BE2C (cell line): Measurements from ENCODE around the gene CHTOP.

Experiments used
- DNase-seq: peaks from one replicate; pipeline ENCODE4 v3.0.0-alpha.2; 2020
- H3K27me3 ChIP-seq: fragments of 250-450 bp; sonication (Bioruptor Pico); 2 replicates; pipeline ENCODE4 v1.5.1; 2020; ENCODE audit warnings: mild to moderate bottlenecking
- H3K36me3 ChIP-seq: fragments of 250-450 bp; sonication (Bioruptor Pico); 2 replicates; pipeline ENCODE4 v1.5.1; 2020; ENCODE audit warnings: mild to moderate bottlenecking
- H3K4me1 ChIP-seq: fragments of 250-450 bp; sonication (Bioruptor Pico); 2 replicates; pipeline ENCODE4 v1.5.1; 2020
- H3K4me3 ChIP-seq: 2 replicates; pipeline ENCODE4 v1.5.1; 2011; ENCODE audit warnings: low read depth, low read length
- H3K9me3 ChIP-seq: fragments of 250-450 bp; sonication (Bioruptor Pico); 2 replicates; pipeline ENCODE4 v1.5.1; 2020
- CTCF ChIP-seq: IDR thresholded peaks from 2 replicates; pipeline ENCODE4 v1.5.1; 2012; ENCODE audit warnings: mild to moderate bottlenecking, low read depth, low read length

The CHTOP gene

DNA sequence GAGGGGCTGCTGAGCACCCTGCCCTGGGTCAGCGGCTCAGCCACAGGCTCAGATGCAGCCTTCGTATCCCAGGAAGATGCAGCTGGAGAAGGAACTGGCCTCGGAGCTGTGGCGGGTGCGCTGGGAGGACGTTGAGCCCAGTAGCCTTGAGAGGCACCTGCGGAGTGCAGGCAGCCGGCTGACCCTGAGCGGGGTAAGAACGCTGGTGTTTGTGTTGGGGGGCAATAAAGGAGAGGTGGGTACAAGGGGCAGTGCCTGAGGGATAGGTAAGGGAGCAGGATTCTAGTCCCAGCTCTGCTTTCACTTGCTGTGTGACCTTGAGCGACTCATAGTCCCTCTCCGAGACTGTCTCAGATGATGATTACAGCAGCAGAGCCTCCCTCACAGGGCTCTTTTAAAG, 51.0 kb downstream of the CHTOP start:
- TF ChIP-seq CTCF = no peak
- no peaks in the 10 kb centered on the region for H3K36me3 ChIP-seq
- H3K9me3 ChIP-seq = no peaks in the 10 kb centered on the region
- no peaks in the 10 kb centered on the region for H3K27me3 ChIP-seq
- 0 out of 2 replicates have a peak, but pooled peaks cover 2% of the 10 kb centered on the region for H3K4me1 ChIP-seq
- DNase-seq = no peak
- H3K4me3 ChIP-seq = no peak overlapping the region

DNA sequence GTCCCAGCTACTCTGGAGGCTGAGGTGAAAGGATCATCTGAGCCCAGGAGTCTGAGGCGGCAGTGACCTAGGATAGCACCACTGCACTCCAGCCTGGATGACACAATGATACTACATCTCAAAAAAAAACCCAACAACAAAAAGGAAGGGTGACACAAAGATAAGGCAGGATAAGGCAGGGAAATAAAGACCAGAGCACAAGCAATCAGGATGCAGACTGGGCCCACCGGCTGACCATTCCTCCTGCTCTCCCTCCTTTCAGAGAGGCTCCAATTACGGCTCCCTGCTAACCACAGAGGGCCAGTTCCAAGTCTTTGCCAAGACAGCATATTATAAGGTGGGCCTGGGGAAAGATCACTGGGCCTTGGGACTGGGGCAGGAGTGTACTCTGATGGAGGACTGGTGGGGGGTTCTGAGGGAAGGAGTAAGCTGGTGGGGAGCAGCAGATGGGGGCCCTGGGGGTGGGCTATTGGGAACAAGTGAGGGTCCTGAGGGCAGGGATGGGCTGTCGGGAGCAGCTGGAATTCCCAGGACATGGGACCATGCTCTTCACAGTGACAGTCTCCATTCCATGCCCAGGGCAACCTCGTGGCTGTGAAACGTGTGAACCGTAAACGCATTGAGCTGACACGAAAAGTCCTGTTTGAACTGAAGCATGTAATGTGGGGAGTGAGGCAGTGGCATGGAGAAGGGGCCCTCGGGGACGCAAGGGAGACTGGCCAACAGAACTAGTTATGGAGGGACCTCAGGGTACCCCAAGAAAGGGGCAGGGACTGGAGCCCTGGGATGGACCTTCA, 51.9 kb downstream of the CHTOP start:
- no peak for DNase-seq
- Histone ChIP-seq H3K4me3 (no peak overlapping the region), H3K9me3 (no peaks in the 10 kb centered on the region), H3K36me3 (no peaks in the 10 kb centered on the region), H3K27me3 (no peaks in the 10 kb centered on the region), H3K4me1 (0 out of 2 replicates have a peak, but pooled peaks cover 2% of the 10 kb centered on the region)
- no peak for TF ChIP-seq CTCF

DNA sequence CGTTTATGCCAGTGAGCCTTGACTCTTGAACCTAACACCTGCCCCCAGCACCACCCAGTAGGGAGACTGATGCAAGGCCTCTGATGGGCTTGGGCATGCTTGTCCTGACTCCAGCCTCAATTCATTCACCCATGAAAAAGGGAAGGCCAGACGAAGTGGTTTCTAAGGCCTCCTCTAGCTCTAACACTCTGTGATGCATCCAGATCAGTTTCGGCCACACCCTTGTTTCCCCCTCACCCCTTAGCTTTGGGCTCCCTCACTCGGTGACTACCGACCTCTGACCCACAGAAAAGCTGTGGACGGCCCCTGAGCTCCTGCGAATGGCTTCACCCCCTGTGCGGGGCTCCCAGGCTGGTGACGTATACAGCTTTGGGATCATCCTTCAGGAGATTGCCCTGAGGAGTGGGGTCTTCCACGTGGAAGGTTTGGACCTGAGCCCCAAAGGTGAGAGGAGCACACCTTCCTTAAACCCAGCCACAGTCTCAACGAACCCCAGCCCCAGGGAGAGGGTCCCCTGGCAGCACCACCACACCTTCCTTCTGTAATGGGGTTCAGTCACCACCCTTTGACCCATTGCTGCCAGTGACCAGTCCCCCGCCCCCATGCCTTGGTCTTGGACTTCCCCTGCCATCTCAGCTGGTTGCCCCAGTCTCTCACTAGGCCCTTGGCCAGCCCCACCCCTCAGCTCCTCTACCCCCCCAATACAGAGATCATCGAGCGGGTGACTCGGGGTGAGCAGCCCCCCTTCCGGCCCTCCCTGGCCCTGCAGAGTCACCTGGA, 53.7 kb downstream of the CHTOP start:
- H3K36me3 ChIP-seq = no peaks in the 10 kb centered on the region
- H3K27me3 ChIP-seq = no peaks in the 10 kb centered on the region
- 0 out of 2 replicates have a peak, but pooled peaks cover 2% of the 10 kb centered on the region for H3K4me1 ChIP-seq

DNA sequence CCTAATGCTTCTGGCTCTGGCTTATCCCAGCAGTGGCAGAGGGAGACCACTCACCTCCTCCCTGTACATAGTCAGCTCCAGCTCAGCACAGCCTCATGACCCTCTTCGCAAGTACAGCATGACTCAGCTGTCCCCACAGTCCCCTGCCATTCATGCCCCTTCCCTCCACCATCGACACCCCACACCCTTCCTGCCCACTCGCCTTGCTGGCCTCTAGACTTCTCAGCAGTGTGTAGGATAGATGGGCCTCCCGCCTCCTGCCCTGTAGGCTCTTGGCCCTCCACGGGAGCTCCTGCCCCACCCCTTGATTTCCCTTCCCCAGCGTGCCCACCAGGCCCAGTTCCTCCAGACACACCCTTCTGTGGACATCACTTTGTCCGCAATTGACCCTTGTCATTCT, 54.4 kb downstream of the CHTOP start:
- no peak for DNase-seq
- TF ChIP-seq CTCF = no peak
- no peak overlapping the region for H3K4me3 ChIP-seq
- 0 out of 2 replicates have a peak, but pooled peaks cover 2% of the 10 kb centered on the region for H3K4me1 ChIP-seq
- no peaks in the 10 kb centered on the region for H3K9me3 ChIP-seq
- no peaks in the 10 kb centered on the region for H3K36me3 ChIP-seq
- H3K27me3 ChIP-seq = no peaks in the 10 kb centered on the region

More for the DNA sequence above, 53.7 kb downstream of the CHTOP start:
- no peaks in the 10 kb centered on the region for H3K9me3 ChIP-seq
- no peak overlapping the region for H3K4me3 ChIP-seq
- DNase-seq = no peak
- no peak for TF ChIP-seq CTCF

DNA sequence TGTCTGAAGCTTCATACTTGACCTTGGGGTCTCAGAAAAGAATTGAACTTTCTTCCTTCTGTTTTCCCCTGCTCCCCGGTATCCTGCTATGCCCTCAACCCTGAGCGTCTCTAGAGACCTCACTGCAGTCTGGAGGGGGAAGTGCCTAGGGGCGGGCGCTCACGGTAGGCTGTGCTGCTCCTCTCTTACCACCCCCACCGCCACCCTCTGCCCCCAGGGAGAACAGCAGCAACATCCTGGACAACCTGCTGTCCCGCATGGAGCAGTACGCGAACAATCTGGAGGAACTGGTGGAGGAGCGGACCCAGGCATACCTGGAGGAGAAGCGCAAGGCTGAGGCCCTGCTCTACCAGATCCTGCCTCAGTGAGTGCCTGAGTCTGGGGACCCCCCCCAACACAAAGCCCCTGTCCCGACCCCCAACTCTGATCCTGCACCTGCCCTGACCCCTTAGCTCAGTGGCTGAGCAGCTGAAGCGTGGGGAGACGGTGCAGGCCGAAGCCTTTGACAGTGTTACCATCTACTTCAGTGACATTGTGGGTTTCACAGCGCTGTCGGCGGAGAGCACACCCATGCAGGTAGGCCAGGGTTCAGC, 55.0 kb downstream of the CHTOP start:
- no peaks in the 10 kb centered on the region for H3K36me3 ChIP-seq
- H3K27me3 ChIP-seq = no peaks in the 10 kb centered on the region
- no peak for TF ChIP-seq CTCF
- H3K4me1 ChIP-seq = 0 out of 2 replicates have a peak, but pooled peaks cover 2% of the 10 kb centered on the region
- no peak overlapping the region for H3K4me3 ChIP-seq
- H3K9me3 ChIP-seq = no peaks in the 10 kb centered on the region
- no peak for DNase-seq
